H9 (cell line): ENCODE data around the gene ERFE. TPM values are rescaled to one million over a fixed set of nuclear protein-coding genes. Genes with fewer than 3 reads are reported as not detected.

Experiments
- DNase-seq: peaks from one replicate; pipeline ENCODE4 v3.0.0-alpha.2; 2017
- H2AFZ ChIP-seq: one replicate; pipeline ENCODE4 v1.6.1; 2013; ENCODE audit warnings: mild to moderate bottlenecking, low read length, control low read depth, moderate library complexity
- H2AK5ac ChIP-seq: 2 replicates; pipeline ENCODE4 v1.6.1; 2013; ENCODE audit warnings: low read length, control low read depth, mixed read lengths; ENCODE audit not compliant: insufficient read length
- H2BK120ac ChIP-seq: one replicate; pipeline ENCODE4 v1.6.1; 2013; ENCODE audit warnings: low read depth, mild to moderate bottlenecking, low read length, control low read depth, inconsistent platforms; ENCODE audit not compliant: poor library complexity, severe bottlenecking
- H2BK12ac ChIP-seq: 2 replicates; pipeline ENCODE4 v1.6.1; 2013; ENCODE audit warnings: low read length, control low read depth, mixed read lengths, low read depth; ENCODE audit not compliant: insufficient read length
- H2BK15ac ChIP-seq: 2 replicates; pipeline ENCODE4 v1.6.1; 2013; ENCODE audit warnings: low read depth, low read length, control low read depth
- H2BK20ac ChIP-seq: one replicate; pipeline ENCODE4 v1.6.1; 2013; ENCODE audit warnings: low read depth, mild to moderate bottlenecking, low read length, control low read depth, inconsistent platforms; ENCODE audit not compliant: poor library complexity, severe bottlenecking
- H2BK5ac ChIP-seq: 2 replicates; pipeline ENCODE4 v1.6.1; 2013; ENCODE audit warnings: low read length, control low read depth, mixed read lengths; ENCODE audit not compliant: insufficient read length
- H3K14ac ChIP-seq: 2 replicates; pipeline ENCODE4 v1.6.1; 2013; ENCODE audit warnings: low read length, control low read depth; ENCODE audit not compliant: insufficient read depth
- H3K18ac ChIP-seq: 2 replicates; pipeline ENCODE4 v1.6.1; 2013; ENCODE audit warnings: low read depth, mild to moderate bottlenecking, mixed read lengths, low read length, control low read depth; ENCODE audit not compliant: insufficient read length
- H3K23ac ChIP-seq: 2 replicates; pipeline ENCODE4 v1.6.1; 2013; ENCODE audit warnings: low read length, control low read depth, mixed read lengths, low read depth; ENCODE audit not compliant: insufficient read length
- H3K23me2 ChIP-seq: 2 replicates; pipeline ENCODE4 v1.6.1; 2013; ENCODE audit warnings: low read depth, mild to moderate bottlenecking, mixed read lengths, low read length, control low read depth; ENCODE audit not compliant: insufficient read length, poor library complexity, severe bottlenecking
- H3K27ac ChIP-seq: 2 replicates; pipeline ENCODE4 v1.5.1; 2013; ENCODE audit warnings: low read length, control low read depth, mixed read lengths, low read depth; ENCODE audit not compliant: insufficient read length
- H3K27me3 ChIP-seq: 2 replicates; pipeline ENCODE4 v1.6.1; 2013; ENCODE audit warnings: low read length, control low read depth, inconsistent platforms; ENCODE audit not compliant: insufficient read depth
- H3K4ac ChIP-seq: 2 replicates; pipeline ENCODE4 v1.6.1; 2013; ENCODE audit warnings: low read depth, mild to moderate bottlenecking, control low read depth, inconsistent platforms, low read length, moderate library complexity
- H3K4me1 ChIP-seq: 2 replicates; pipeline ENCODE4 v1.6.1; 2013; ENCODE audit warnings: low read length, control low read depth, inconsistent platforms; ENCODE audit not compliant: insufficient read depth
- H3K4me2 ChIP-seq: 2 replicates; pipeline ENCODE4 v1.6.1; 2013; ENCODE audit warnings: low read length, control low read depth, mixed read lengths; ENCODE audit not compliant: insufficient read length, insufficient read depth
- H3K56ac ChIP-seq: 2 replicates; pipeline ENCODE4 v1.6.1; 2013; ENCODE audit warnings: low read depth, mild to moderate bottlenecking, mixed read lengths, low read length, control low read depth; ENCODE audit not compliant: insufficient read length
- H3K79me1 ChIP-seq: 2 replicates; pipeline ENCODE4 v1.6.1; 2013; ENCODE audit warnings: low read depth, mild to moderate bottlenecking, moderate library complexity, low read length, control low read depth, inconsistent platforms; ENCODE audit not compliant: insufficient read depth, poor library complexity, severe bottlenecking
- H3K79me2 ChIP-seq: 2 replicates; pipeline ENCODE4 v1.6.1; 2013; ENCODE audit warnings: low read length, control low read depth, inconsistent platforms; ENCODE audit not compliant: insufficient read depth
- H3K9ac ChIP-seq: 2 replicates; pipeline ENCODE4 v1.6.1; 2013; ENCODE audit warnings: low read length, control low read depth, mixed read lengths; ENCODE audit not compliant: insufficient read length; ENCODE audit errors: extremely low read depth
- H3K9me3 ChIP-seq: one replicate; pipeline ENCODE4 v1.6.1; 2013; ENCODE audit warnings: low read depth, low read length, inconsistent platforms; ENCODE audit not compliant: control insufficient read depth
- H3T11ph ChIP-seq: one replicate; pipeline ENCODE4 v1.6.1; 2013; ENCODE audit warnings: mild to moderate bottlenecking, low read length, control low read depth, inconsistent platforms
- H4K20me1 ChIP-seq: one replicate; pipeline ENCODE4 v1.6.1; 2013; ENCODE audit not compliant: control insufficient read depth, insufficient read length, insufficient read depth
- H4K5ac ChIP-seq: 2 replicates; pipeline ENCODE4 v1.6.1; 2013; ENCODE audit warnings: low read depth, mild to moderate bottlenecking, mixed read lengths, low read length, control low read depth; ENCODE audit not compliant: insufficient read length
- H4K8ac ChIP-seq: replicated peaks from 2 replicates; pipeline ENCODE4 v1.6.1; 2013; ENCODE audit warnings: low read length, control low read depth, mixed read lengths, low read depth; ENCODE audit not compliant: insufficient read length
- H4K91ac ChIP-seq: 2 replicates; pipeline ENCODE4 v1.6.1; 2013; ENCODE audit warnings: low read depth, mild to moderate bottlenecking, moderate library complexity, mixed read lengths, low read length, control low read depth; ENCODE audit not compliant: insufficient read length
- H3K27ac Mint-ChIP-seq, 3 experiments: 2 replicates in 2 of 3; 3 replicates in 1 of 3; pipeline ENCODE4 v1.8.0; 2020 to 2021; ENCODE audit warnings: mixed read lengths in 3 of 3, mild to moderate bottlenecking in 1 of 3, moderate library complexity in 1 of 3
- H3K27me3 Mint-ChIP-seq: 2 replicates; pipeline ENCODE4 v1.8.0; 2021; ENCODE audit warnings: low read depth, mild to moderate bottlenecking, moderate library complexity, mixed read lengths
- H3K36me3 Mint-ChIP-seq, 3 experiments: 2 replicates in 2 of 3; 3 replicates in 1 of 3; pipeline ENCODE4 v1.8.0; 2020 to 2021; ENCODE audit warnings: low read depth in 3 of 3, mixed read lengths in 3 of 3; ENCODE audit not compliant: insufficient read depth in 1 of 3
- H3K4me1 Mint-ChIP-seq, 2 experiments: 2 replicates each; pipeline ENCODE4 v1.8.0; 2020; ENCODE audit warnings: mixed read lengths in 2 of 2
- H3K4me3 Mint-ChIP-seq, 2 experiments: 2 replicates in 1 of 2; 3 replicates in 1 of 2; pipeline ENCODE4 v1.8.0; 2020 to 2021; ENCODE audit warnings: mild to moderate bottlenecking in 2 of 2, mixed read lengths in 2 of 2, moderate library complexity in 1 of 2
- H3K9me3 Mint-ChIP-seq, 2 experiments: 2 replicates in 1 of 2; 3 replicates in 1 of 2; pipeline ENCODE4 v1.8.0; 2020; ENCODE audit warnings: mild to moderate bottlenecking in 2 of 2, mixed read lengths in 2 of 2, moderate library complexity in 1 of 2
- WGBS: extraction: QIAGEN DNeasy Blood & Tissue Kit; methylation state at CpG from one replicate; pipeline ENCODE4 v1.1.7; 2013; ENCODE audit warnings: missing lambda C conversion rate, low lambda C conversion rate, mixed read lengths; ENCODE audit not compliant: insufficient read length; ENCODE audit errors: extremely low coverage; 5-methylcytosine and 5-hydroxymethylcytosine counted together
- total RNA-seq: library from RNA; stranded (reverse); gene quantifications from 2 replicates; pipeline ENCODE4 v1.2.1, GENCODE V29; 2021
- TF ChIP-seq, protein P1 (sequence below): fragments of 200-600 bp; sonication (generic); conservative IDR thresholded peaks from 3 replicates; pipeline ENCODE4 v1.8.0; 2021; ENCODE audit warnings: antibody characterized with exemption, mild to moderate bottlenecking

ERFE gene
- total RNA-seq, 1 experiment from 2014 or later, result 2.1 TPM

DNA sequence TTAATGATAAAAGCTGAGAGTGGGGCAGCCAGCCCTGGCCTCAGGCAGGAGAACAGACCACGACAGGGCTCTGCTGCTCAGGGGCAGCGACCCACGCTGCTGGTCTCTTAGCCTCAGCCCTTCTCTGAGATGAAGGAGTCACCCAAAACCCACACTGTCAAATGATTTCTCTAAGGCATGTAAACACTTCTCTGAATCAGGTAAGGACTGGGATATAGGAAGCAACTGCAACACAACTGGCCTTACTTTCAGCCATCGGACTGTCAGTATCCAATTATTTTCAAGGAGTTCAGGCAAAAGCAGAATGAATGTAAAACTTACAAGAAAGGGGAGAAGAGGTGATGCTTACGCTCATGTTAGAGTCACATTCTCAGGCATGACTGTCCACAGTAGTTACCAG, 21.8 kb downstream of the ERFE start:
- Histone ChIP-seq H3K79me2 (no peaks in the 10 kb centered on the region), H3K14ac (no peak overlapping the region), H3K27me3 (no peaks in the 10 kb centered on the region), H3K23me2 (no peaks in the 10 kb centered on the region), H3K27ac (no peak overlapping the region), H2BK12ac (no peak overlapping the region), H2AFZ (no peak overlapping the region), H3K9ac (no peak overlapping the region), H3K23ac (no peak overlapping the region), H2AK5ac (no peak overlapping the region), H2BK5ac (no peak overlapping the region), H3K9me3 (no peaks in the 10 kb centered on the region), H2BK120ac (no peak overlapping the region), H2BK15ac (no peak overlapping the region), H4K91ac (no peak overlapping the region), H3K4me1 (no peaks in the 10 kb centered on the region), H3K4ac (no peak overlapping the region), H3K79me1 (no peaks in the 10 kb centered on the region), H3K4me2 (no peak overlapping the region), H3T11ph (no peak overlapping the region), H3K56ac (no peak overlapping the region), H2BK20ac (no peak overlapping the region), H4K5ac (no peak overlapping the region), H4K8ac (no peak overlapping the region), H3K18ac (no peak overlapping the region), H4K20me1 (no peaks in the 10 kb centered on the region)
- no peaks in the 10 kb centered on the region for H3K4me1 Mint-ChIP-seq
- H3K4me3 Mint-ChIP-seq, result no peak overlapping the region
- H3K36me3 Mint-ChIP-seq, result peaks cover 20 to 91% (median 77%) of the 10 kb centered on the region in 3 experiments; a peak in 6 of 7 replicates
- WGBS, result no CpG with 5 or more reads among the region's 5 CpGs
- no peak for DNase-seq
- TF ChIP-seq, protein P1, sequence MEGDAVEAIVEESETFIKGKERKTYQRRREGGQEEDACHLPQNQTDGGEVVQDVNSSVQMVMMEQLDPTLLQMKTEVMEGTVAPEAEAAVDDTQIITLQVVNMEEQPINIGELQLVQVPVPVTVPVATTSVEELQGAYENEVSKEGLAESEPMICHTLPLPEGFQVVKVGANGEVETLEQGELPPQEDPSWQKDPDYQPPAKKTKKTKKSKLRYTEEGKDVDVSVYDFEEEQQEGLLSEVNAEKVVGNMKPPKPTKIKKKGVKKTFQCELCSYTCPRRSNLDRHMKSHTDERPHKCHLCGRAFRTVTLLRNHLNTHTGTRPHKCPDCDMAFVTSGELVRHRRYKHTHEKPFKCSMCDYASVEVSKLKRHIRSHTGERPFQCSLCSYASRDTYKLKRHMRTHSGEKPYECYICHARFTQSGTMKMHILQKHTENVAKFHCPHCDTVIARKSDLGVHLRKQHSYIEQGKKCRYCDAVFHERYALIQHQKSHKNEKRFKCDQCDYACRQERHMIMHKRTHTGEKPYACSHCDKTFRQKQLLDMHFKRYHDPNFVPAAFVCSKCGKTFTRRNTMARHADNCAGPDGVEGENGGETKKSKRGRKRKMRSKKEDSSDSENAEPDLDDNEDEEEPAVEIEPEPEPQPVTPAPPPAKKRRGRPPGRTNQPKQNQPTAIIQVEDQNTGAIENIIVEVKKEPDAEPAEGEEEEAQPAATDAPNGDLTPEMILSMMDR, result no peak
- no peaks in the 10 kb centered on the region for H3K27me3 Mint-ChIP-seq
- no peak overlapping the region for H3K27ac Mint-ChIP-seq
- no peaks in the 10 kb centered on the region for H3K9me3 Mint-ChIP-seq
